DMS 273 treated with DMSO at 0.1 percent for 48 hours (cell line): ENCODE measurements around the gene PTGR2.
"Not testable (repeated sequence)": the region's sequence is repeated elsewhere in the genome, so short reads cannot be mapped to it uniquely, and the experiment has no call there.

ENCODE experiments used
- DNase-seq: peaks from one replicate; lab custom pipeline; 2025; lab: John Stamatoyannopoulos, UW

The PTGR2 gene

GRCh38 chr14:73851567-73852382 is at the start of gene PTGR2:
PTGR2 (plus strand) TSS chr14:73851831; CDS start chr14:73858863, 7,032 bp downstream.
- peak; percentile 87 for DNase-seq

- no peak for DNase-seq
Observed at GRCh38 chr14:73802431-73803188, 49.0 kb upstream of the PTGR2 start.

GRCh38 chr14:73804636-73805035 is 47.0 kb upstream of the PTGR2 start:
- DNase-seq, result no peak

DNA sequence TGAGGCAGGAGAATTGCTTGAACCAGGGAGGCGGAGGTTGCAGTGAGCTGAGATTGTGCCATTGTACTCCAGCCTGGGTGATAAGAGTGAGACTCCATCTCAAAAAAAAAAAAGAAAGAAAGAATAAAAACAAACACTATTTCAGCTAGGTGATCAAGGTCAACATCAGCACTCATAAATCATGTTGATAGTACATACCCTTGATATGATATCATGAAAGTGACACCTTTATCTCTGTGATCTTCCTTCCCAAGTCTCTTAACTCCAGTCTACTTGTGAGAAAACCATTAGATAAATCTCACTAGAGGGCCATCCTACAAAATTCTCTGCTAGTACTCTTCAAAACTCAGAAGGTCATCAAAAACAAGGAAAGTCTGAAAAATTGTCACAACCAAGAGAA is 44.2 kb upstream of the PTGR2 start:
- DNase-seq, result no peak

- peak; percentile 56 for DNase-seq
Observed at GRCh38 chr14:73809391-73809790, 42.2 kb upstream of the PTGR2 start.

DNA sequence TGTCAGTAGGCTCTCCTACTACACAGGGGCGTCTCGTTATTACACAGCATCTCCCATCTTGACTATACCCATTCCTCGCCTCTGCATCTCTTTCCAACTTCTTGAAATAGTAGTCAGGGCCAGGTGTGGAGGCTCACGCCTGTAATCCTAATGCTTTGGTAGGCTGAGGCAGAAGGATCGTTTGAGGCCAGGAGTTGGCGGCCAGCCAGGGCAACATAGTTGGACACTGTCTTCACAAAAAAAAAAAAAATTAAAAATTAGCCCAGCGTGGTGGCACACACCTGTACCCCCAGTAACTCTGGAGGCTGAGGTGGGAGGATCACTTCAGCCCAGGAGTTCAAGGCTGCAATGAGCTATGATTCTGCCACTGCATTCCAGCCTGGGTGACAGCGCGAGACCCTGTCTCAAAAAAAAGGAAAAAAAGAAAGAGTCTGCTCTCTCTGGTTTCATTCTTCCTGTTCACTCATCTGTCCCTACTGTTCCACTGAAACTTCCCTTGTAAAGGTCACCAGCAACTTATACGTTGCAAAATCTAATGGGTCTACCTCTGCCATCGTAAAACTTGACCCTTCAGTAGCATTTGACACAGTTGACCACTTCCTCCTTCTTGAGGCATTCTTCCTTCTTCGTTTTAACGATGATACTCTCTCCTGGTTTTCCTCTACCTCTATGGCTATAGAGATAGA is 41.0 kb upstream of the PTGR2 start:
- DNase-seq, result no peak

GRCh38 chr14:73811164-73811503 is 40.5 kb upstream of the PTGR2 start:
- no peak for DNase-seq

GRCh38 chr14:73814153-73814552 is 37.5 kb upstream of the PTGR2 start:
- no peak for DNase-seq

DNA sequence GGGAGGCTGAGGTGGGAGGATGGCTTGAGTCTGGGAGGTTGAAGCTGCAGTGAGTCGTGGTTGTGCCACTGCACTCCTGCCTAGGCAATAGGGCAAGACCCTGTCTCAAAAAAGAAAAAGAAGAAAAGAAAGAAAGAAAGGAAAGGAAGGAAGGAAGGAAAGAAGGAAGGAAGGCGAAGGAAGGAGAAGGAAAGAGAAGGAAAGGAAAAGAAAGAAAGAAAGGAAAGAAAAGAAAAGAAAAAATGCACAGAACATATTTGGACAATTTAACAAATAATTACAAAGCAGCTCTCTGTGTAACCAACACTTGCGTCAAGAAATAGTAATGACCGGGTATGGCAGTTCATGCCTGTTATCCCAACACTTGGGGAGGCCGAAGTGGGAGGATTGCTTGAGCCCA is 35.8 kb upstream of the PTGR2 start:
- no peak for DNase-seq

- DNase-seq, result no peak
Observed at GRCh38 chr14:73816393-73816816, 35.2 kb upstream of the PTGR2 start.

DNA sequence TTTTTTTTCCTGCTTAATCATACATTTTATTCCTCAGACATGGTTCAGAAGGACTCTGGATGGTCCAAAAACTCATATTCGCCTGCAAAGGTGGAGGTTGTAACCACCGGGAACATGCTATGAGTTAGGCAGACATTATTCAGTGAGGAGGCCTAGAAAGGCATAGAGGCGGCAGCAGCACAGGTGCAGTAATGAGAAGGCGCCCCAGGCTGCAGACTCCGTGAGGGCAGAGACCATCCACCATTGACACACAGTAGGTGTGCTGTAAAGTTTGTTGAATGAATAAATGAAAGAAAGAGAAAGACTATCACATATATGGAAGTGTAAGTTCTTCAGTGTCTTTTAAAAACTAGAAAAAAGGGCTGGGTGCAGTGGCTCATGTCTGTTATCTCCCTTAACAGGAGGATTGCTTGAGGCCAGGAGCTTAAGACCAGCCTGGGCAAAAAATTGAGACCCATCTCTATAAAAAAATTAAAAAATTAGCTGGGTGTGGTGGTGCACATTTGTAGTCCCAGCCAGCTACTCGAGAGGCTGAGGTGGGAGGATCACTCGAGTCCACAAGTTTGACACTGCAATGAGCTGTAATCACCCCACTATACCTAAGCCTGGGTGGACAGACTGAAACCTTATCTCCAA is 34.5 kb upstream of the PTGR2 start:
- DNase-seq, result no peak

DNA sequence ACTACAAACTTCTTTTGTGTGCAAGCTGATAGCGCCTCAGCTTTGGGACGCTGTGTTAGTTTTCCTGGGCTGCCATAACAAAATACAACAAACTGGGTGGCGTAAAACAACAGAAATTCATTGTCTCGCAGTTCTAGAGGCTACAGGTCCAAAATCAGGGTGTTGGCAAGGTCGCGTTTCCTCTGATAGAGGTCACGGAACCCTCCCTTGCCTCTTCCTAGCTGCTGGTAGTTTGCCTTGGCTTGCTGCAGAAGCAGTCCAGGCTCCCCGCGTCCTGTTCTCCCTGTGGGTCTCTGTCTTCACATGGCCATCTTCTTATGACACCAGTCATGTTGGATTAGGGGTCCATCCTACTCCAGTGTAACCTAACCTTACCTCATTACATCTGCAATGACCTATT is 32.8 kb upstream of the PTGR2 start:
- DNase-seq, result no peak

GRCh38 chr14:73820631-73821030 is 31.0 kb upstream of the PTGR2 start:
- DNase-seq, result no peak

DNA sequence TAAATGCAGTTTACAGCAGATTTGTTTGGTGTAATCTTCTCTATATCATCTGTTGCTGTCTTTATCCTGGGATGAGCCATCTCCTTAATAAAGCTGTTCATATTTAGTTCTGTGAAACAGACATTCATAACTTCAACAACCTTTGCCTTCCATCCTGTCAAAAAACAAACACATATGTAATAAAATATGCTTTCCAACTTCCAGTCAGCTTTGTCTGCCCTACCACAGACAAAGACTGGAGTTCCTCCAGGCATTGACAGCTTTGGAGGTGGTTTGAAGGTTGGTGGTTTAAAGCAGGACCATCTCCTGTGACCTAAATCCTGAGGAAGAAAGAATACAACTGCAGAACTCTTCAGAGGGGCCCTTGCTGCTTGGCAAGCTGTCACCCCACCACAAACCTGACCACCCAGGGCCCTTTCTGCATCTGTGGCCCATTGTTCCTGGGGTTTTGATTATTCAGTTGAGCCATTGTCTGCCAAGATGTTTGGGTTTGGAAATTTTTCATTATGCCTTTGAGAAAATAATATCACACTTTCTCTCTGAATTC is 28.2 kb upstream of the PTGR2 start:
- DNase-seq, result no peak

DNA sequence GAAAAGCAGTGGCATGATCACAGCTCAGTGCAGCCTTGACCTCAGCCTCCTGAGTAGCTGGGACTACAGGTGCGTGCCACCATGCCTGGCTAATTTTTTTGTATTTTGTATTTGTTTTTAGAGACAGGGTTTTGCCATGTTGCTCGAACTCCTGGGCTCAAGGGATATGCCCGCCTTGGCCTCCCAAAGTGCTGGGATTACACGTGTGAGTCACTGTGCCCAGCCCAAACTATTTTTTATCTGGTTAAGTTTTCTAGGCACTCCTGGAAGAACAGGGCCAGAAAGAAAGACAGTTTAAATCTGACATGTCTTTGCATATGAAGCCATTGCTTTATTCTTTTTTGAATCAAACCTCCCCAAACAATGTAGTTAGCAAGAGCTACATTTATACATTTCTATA is 27.5 kb upstream of the PTGR2 start:
- DNase-seq, result no peak

DNA sequence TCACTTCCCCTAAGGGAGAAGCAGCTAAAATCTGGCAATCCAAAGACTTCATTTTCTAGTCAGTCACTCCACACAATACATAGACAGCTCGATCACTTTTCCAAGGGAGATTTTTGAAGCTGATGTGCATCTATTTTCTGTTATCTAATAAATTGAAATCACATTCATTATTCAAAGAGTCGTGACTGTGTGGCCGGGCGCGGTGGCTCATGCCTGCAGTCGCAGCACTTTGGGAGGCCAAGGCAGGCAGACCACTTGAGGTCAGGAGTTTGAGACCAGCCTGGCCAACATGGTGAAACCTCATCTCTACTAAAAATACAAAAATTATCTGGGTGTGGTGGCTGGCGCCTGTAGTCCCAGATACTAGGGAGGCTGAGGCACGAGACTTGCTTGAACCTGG is 27.1 kb upstream of the PTGR2 start:
- DNase-seq, result no peak

DNA sequence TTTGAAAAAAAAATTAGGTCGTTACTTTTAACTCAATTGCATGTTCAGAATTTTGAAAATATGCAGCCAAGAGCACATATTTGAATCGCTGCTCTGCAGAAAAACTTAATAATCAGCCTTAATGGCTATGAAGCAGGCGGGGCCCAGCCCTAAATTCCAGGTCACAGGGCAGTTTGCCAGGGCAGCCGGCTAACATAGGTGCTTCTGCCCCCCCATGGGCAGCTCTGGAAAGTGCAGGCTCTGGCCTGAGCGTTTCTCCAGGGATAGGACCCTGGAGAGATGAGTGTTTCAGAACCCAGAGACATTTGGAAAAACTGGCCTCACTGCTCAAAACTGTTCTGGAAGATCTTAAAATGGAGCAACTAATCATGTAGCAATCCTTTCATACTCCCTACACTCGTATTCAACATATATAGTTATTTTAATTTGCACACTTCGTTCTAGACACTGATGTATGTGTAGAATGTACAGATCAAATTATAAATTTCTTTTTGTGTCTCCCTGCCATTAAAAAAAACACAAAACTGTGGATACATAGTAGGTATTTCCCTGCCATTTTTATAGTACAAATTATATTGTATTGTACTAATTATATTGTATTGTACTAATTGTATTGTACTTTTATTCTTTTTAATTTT is 26.0 kb upstream of the PTGR2 start:
- peak; percentile 67 for DNase-seq

DNA sequence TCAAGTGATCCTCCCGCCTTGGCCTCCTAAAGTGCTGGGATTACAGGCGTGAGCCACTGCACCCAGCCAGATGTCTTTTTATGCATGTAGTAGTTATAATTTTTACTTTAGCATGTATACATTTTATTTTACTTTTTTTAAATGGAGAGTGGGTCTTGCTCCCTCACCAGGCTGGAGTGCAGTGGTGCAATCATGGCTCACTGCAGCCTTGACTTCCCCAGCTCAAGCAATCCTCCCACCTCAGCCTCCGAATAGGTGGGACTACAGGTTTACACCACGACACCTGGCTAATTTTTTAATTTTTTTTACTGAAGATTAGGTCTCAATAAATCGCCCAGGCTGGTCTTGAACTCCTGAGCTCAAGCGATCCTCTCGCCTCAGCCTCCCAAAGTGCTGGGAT is 24.4 kb upstream of the PTGR2 start:
- not testable (repeated sequence) for DNase-seq

- no peak for DNase-seq
Observed at GRCh38 chr14:73829071-73829470, 22.6 kb upstream of the PTGR2 start.

DNA sequence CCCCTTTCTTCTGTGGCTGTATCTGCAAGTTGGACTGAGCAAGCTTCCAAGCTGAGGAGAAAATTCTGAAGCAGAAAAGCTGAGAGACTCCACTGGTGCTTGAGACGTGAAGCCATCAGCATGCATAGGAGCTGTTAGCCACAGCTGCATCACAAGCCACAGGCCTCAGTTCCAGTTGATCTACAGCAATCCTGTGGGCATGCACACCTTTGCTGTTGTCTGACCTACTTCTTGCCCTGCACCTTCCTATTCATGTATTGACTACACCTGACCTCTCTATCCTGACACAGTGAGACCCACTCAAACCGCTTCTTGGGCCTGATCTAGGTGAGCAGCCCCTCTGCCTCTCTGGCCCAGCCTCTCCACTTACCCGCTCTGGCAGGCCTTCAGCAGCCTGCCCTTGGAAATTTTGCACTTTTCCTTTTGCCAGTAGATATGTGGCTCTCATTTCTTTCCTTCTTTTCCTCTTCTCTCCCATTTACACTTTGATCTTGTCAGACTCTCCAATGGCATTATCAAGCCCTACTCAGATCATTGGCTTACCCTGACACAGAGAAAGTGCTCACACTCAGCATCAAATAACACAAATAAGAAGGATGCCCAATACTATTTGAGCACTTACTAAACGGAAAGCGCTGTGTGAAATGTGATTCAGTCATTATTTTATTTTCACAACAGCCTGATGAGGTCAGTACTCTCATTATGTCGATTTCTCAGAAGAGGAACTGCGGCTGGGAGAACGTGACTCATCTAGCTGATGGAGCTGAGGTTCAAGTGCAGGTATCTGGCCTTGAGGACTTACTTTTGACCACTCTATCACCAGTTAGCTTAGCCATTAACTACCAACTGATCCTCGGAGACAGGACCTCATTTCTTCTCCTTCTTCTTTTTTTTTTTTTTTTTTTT is 21.9 kb upstream of the PTGR2 start:
- DNase-seq, result no peak

GRCh38 chr14:73833034-73833433 is 18.6 kb upstream of the PTGR2 start:
- DNase-seq, result no peak
